HG02973 (cell line): ENCODE measurements around the gene GTF3C1.
"Not testable (repeated sequence)": the region's sequence is repeated elsewhere in the genome, so short reads cannot be mapped to it uniquely, and the experiment has no call there.

Experiments used
- ATAC-seq: cut with Tn5 transposase; IDR thresholded peaks from one replicate; pipeline ENCODE4 v1.9.1; 2021; ENCODE audit warnings: moderate library complexity; ENCODE audit not compliant: unreplicated experiment

The GTF3C1 gene

GRCh38 chr16:27549746-27550581 is at the start of gene GTF3C1, which contains the start of gene KATNIP:
Gene GTF3C1 (minus strand): TSS chr16:27549913. CDS start chr16:27549890, 23 bp downstream.
Gene KATNIP (plus strand): TSS chr16:27550144. CDS start chr16:27550171, 27 bp downstream.
- peak; percentile 96 for ATAC-seq

GRCh38 chr16:27598931-27599565 is 49.3 kb upstream of the GTF3C1 start:
- no peak for ATAC-seq

- no peak for ATAC-seq
Measured at GRCh38 chr16:27598220-27598619, 48.5 kb upstream of the GTF3C1 start.

- no peak for ATAC-seq
Measured at GRCh38 chr16:27597361-27597760, 47.6 kb upstream of the GTF3C1 start.

GRCh38 chr16:27596411-27596810 is 46.7 kb upstream of the GTF3C1 start:
- no peak for ATAC-seq

GRCh38 chr16:27595993-27596392 is 46.3 kb upstream of the GTF3C1 start:
- ATAC-seq = no peak

GRCh38 chr16:27595475-27595874 is 45.8 kb upstream of the GTF3C1 start:
- no peak for ATAC-seq

- no peak for ATAC-seq
Measured at GRCh38 chr16:27591837-27592236, 42.1 kb upstream of the GTF3C1 start.

- no peak for ATAC-seq
Measured at GRCh38 chr16:27588057-27588456, 38.3 kb upstream of the GTF3C1 start.

GRCh38 chr16:27586711-27587110 is 37.0 kb upstream of the GTF3C1 start:
- no peak for ATAC-seq

- no peak for ATAC-seq
Measured at GRCh38 chr16:27585200-27585599, 35.5 kb upstream of the GTF3C1 start.

GRCh38 chr16:27583634-27584033 is 33.9 kb upstream of the GTF3C1 start:
- ATAC-seq = no peak

- ATAC-seq = no peak
Measured at GRCh38 chr16:27582883-27583282, 33.2 kb upstream of the GTF3C1 start.

- no peak for ATAC-seq
Measured at GRCh38 chr16:27579087-27579980, 29.6 kb upstream of the GTF3C1 start.

GRCh38 chr16:27576729-27577128 is 27.0 kb upstream of the GTF3C1 start:
- no peak for ATAC-seq

- ATAC-seq = no peak
Measured at GRCh38 chr16:27572711-27573110, 23.0 kb upstream of the GTF3C1 start.

- no peak for ATAC-seq
Measured at GRCh38 chr16:27571433-27572326, 22.0 kb upstream of the GTF3C1 start.

- not testable (repeated sequence) for ATAC-seq
Measured at GRCh38 chr16:27570986-27571385, 21.3 kb upstream of the GTF3C1 start.

- ATAC-seq = no peak
Measured at GRCh38 chr16:27568077-27568476, 18.4 kb upstream of the GTF3C1 start.

GRCh38 chr16:27566417-27566816 is 16.7 kb upstream of the GTF3C1 start:
- no peak for ATAC-seq
